Loucy (cell line): ENCODE data around the gene RFC5.

Experiments
- H2AFZ ChIP-seq: fragments of 200-600 bp; sonication (generic); 2 replicates; pipeline ENCODE4 v1.6.0; 2016; ENCODE audit warnings: antibody characterized with exemption, mild to moderate bottlenecking, low read length, moderate library complexity
- H3F3A ChIP-seq: fragments of 200-600 bp; 2 replicates; pipeline ENCODE4 v1.6.0; 2016; ENCODE audit warnings: antibody characterized with exemption, low read depth, mild to moderate bottlenecking
- H3K27me3 ChIP-seq: fragments of 200-600 bp; sonication (generic); 2 replicates; pipeline ENCODE4 v1.6.1; 2014; ENCODE audit warnings: low read length, mild to moderate bottlenecking; ENCODE audit not compliant: insufficient read depth, poor library complexity, severe bottlenecking
- H3K36me3 ChIP-seq: fragments of 200-600 bp; sonication (generic); 2 replicates; pipeline ENCODE4 v1.6.1; 2016; ENCODE audit warnings: low read length; ENCODE audit not compliant: insufficient read depth
- H3K4me1 ChIP-seq: fragments of 200-600 bp; sonication (generic); 2 replicates; pipeline ENCODE4 v1.5.1; 2014; ENCODE audit warnings: low read length, mild to moderate bottlenecking; ENCODE audit not compliant: insufficient read depth, poor library complexity, severe bottlenecking
- H3K4me2 ChIP-seq: fragments of 200-600 bp; sonication (generic); 2 replicates; pipeline ENCODE4 v1.6.0; 2014; ENCODE audit warnings: antibody characterized with exemption, low read length, low read depth, mild to moderate bottlenecking; ENCODE audit not compliant: poor library complexity, severe bottlenecking
- H3K4me3 ChIP-seq: fragments of 200-600 bp; sonication (generic); 2 replicates; pipeline ENCODE4 v1.5.1; 2014; ENCODE audit warnings: low read length, mild to moderate bottlenecking, mixed read lengths; ENCODE audit not compliant: poor library complexity, severe bottlenecking
- H3K79me2 ChIP-seq: fragments of 200-600 bp; sonication (generic); 2 replicates; pipeline ENCODE4 v1.6.1; 2014; ENCODE audit warnings: low read length; ENCODE audit not compliant: insufficient read depth
- H3K9ac ChIP-seq: fragments of 200-600 bp; sonication (generic); 2 replicates; pipeline ENCODE4 v1.6.0; 2014; ENCODE audit warnings: mild to moderate bottlenecking, low read depth, low read length, moderate library complexity; ENCODE audit not compliant: poor library complexity, severe bottlenecking
- H3K9me2 ChIP-seq: fragments of 200-600 bp; sonication (generic); replicated peaks from 2 replicates; pipeline ENCODE4 v1.6.1; 2016; ENCODE audit warnings: low read depth, low read length, mixed read lengths
- H3K9me3 ChIP-seq: fragments of 200-600 bp; sonication (generic); 2 replicates; pipeline ENCODE4 v1.6.1; 2014; ENCODE audit warnings: mild to moderate bottlenecking, antibody characterized with exemption, low read length, low read depth; ENCODE audit not compliant: insufficient read depth
- H4K20me1 ChIP-seq: fragments of 200-600 bp; sonication (generic); 2 replicates; pipeline ENCODE4 v1.6.0; 2014; ENCODE audit warnings: antibody characterized with exemption, low read length, mild to moderate bottlenecking; ENCODE audit not compliant: insufficient read depth, poor library complexity, severe bottlenecking
- CTCF ChIP-seq: fragments of 200-600 bp; sonication (generic); conservative IDR thresholded peaks from 2 replicates; pipeline ENCODE4 v1.5.1; 2014; ENCODE audit warnings: mild to moderate bottlenecking, antibody characterized with exemption, low read length
- EZH2phosphoT487 ChIP-seq: fragments of 200-600 bp; IDR thresholded peaks from 2 replicates; pipeline ENCODE4 v1.6.1; 2018; ENCODE audit warnings: antibody characterized with exemption, mild to moderate bottlenecking, moderate library complexity, borderline replicate concordance

RFC5 gene

GRCh38 chr12:118025168-118025567 is 8.7 kb downstream of the RFC5 start:
- Histone ChIP-seq H3K9me3 (no peaks in the 10 kb centered on the region), H3K4me1 (peaks cover 5% of the 10 kb centered on the region), H3K79me2 (peaks cover 12% of the 10 kb centered on the region; the same call in 1 of the 2 replicates), H3K36me3 (peaks cover 76% of the 10 kb centered on the region), H3K4me3 (no peak overlapping the region), H3F3A (no peaks in the 10 kb centered on the region), H4K20me1 (no peaks in the 10 kb centered on the region), H3K4me2 (no peak overlapping the region), H3K9ac (no peak overlapping the region), H3K27me3 (no peaks in the 10 kb centered on the region), H2AFZ (no peak overlapping the region), H3K9me2 (no peaks in the 10 kb centered on the region)
- TF ChIP-seq CTCF (no peak), EZH2phosphoT487 (no peak)

- H3K9me3 ChIP-seq = no peaks in the 10 kb centered on the region
- H3K36me3 ChIP-seq = peaks cover 83% of the 10 kb centered on the region
- no peaks in the 10 kb centered on the region for H3K79me2 ChIP-seq
- H3K4me1 ChIP-seq = no peaks in the 10 kb centered on the region
- H3K4me2 ChIP-seq = no peak overlapping the region
- H3K9me2 ChIP-seq = no peaks in the 10 kb centered on the region
- no peak overlapping the region for H2AFZ ChIP-seq
- no peak overlapping the region for H3K4me3 ChIP-seq
- no peaks in the 10 kb centered on the region for H3K27me3 ChIP-seq
- H4K20me1 ChIP-seq = no peaks in the 10 kb centered on the region
- no peaks in the 10 kb centered on the region for H3F3A ChIP-seq
- no peak overlapping the region for H3K9ac ChIP-seq
- no peak for TF ChIP-seq EZH2phosphoT487
- no peak for TF ChIP-seq CTCF
Measured at GRCh38 chr12:118029166-118029565, 12.7 kb downstream of the RFC5 start.

- no peaks in the 10 kb centered on the region for H4K20me1 ChIP-seq
- H3K79me2 ChIP-seq = no peaks in the 10 kb centered on the region
- no peaks in the 10 kb centered on the region for H3F3A ChIP-seq
- no peak for TF ChIP-seq CTCF
- no peak for TF ChIP-seq EZH2phosphoT487
- H3K4me1 ChIP-seq = no peaks in the 10 kb centered on the region
- no peak overlapping the region for H3K4me2 ChIP-seq
- no peak overlapping the region for H3K9ac ChIP-seq
- H3K4me3 ChIP-seq = no peak overlapping the region
- H3K36me3 ChIP-seq = peaks cover 83% of the 10 kb centered on the region; the same call in 1 of the 2 replicates
- no peaks in the 10 kb centered on the region for H3K9me2 ChIP-seq
- no peaks in the 10 kb centered on the region for H3K27me3 ChIP-seq
- no peak overlapping the region for H2AFZ ChIP-seq
- H3K9me3 ChIP-seq = no peaks in the 10 kb centered on the region
Measured at GRCh38 chr12:118032188-118032587, 15.7 kb downstream of the RFC5 start.
